HG03520 (cell line): ENCODE data around the gene NIPSNAP3A.
"Not testable (repeated sequence)": the region's sequence is repeated elsewhere in the genome, so short reads cannot be mapped to it uniquely, and the experiment has no call there.

Experiments
- ATAC-seq: cut with Tn5 transposase; IDR thresholded peaks from one replicate; pipeline ENCODE4 v1.9.1; 2021; ENCODE audit warnings: mild to moderate bottlenecking, moderate library complexity; ENCODE audit not compliant: unreplicated experiment

The NIPSNAP3A gene

DNA sequence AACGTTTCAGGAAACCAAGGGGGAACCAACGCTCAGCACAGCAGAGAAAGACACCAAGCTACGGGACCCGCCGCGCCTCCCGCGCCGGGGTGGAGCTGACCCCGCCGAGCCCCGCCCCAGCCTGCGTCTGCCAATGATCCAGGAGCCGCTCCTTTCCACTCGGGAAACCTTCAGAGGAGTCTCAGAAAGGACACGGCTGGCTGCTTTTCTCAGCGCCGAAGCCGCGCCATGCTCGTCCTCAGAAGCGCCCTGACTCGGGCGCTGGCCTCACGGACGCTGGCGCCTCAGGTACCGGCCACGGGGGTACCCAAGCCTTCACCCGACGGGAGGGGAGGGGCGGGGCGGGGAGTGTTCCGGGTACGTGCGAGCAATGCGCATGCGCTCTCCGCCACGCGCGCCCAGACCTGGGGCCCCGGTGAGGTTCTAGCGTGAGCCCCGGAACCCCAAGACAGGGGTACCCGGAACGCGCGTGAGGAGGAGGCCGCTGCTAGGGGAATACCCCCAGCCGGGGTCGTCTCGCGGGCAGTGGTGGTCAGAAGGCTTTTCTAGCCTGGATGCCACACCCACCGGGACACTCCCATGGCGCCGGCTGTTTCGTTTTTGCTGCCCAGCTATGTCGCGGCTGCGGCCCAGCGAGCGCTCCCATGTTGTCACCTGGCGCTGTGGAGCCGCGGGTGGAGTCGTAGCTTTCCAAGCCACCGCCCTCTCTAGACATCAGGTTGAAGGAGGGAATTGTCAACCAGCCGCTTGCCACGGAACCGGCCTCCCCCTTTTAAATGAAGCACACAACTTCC, at the start of gene NIPSNAP3A:
TSS of gene NIPSNAP3A (plus strand) at position 119 of the 794 bp plus-strand sequence. CDS start at position 229, 110 bp downstream.
- peak; percentile 82 for ATAC-seq

- no peak for ATAC-seq
These were observed 47.2 kb upstream of the NIPSNAP3A start for GRCh38 chr9:104700306-104700705.

GRCh38 chr9:104708737-104709136, 38.7 kb upstream of the NIPSNAP3A start:
- not testable (repeated sequence) for ATAC-seq

DNA sequence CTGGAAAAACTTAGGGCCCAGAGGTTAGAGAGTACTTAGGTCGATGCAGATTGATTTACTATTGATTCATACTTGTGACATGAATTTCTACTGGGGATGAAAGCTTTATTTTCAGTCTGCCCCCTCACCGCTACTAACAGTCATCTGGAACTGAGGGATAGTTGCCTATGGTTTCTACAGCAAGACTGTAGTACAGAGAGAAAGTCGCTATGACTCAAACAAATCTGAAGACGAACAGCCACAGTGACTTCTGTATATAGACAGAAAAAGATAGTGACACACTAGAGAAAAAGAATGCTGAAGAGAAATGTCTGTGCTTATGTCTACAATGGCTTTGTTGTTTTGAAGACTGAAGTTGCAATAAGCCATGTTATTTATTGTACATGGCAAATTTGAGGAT, 35.9 kb upstream of the NIPSNAP3A start:
- no peak for ATAC-seq

DNA sequence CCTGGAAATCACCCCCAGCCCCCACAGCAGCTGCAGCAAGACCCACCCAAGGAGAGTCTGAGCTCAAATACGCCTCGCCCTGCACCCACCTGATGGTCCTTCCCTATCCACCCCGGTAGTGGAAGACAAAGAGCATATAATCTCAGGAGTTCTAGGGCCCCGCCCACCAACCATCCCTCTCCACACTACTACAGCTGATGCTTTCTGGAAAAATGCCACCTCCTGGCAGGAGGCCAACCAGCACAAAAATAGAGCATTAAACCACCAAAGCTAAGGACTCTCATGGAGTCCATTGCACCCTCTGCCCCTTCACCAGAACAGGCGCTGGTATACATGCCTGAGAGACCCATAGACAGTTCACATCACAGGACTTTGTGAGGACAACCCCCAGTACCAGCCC, 22.5 kb upstream of the NIPSNAP3A start:
- no peak for ATAC-seq

GRCh38 chr9:104738452-104738851, 9.0 kb upstream of the NIPSNAP3A start:
- no peak for ATAC-seq

- ATAC-seq = no peak
These were observed 6.9 kb upstream of the NIPSNAP3A start for GRCh38 chr9:104740621-104741020.

GRCh38 chr9:104743376-104743985, 4.0 kb upstream of the NIPSNAP3A start:
- peak; percentile 43 for ATAC-seq

- no peak for ATAC-seq
These were observed 1.6 kb upstream of the NIPSNAP3A start for GRCh38 chr9:104745852-104746251.

DNA sequence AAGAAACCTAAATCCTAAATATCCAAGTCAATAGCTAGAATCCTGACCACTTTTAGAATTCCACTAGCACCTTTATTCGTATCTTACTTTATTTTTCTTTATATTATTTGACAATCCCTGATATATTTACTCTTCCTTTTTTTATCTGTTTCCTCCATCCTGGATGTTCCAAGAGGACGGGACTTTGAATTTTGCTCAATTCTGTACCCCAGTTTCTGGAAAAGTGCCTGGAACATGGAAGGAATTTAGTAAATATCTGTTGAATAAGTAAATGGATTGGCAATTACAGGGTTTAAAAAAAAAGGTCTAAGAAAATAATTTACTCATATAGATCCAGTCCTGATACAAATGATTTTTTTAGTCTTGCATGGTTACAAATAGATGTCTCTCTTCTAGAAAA, 1.2 kb upstream of the NIPSNAP3A start:
- no peak for ATAC-seq

GRCh38 chr9:104746798-104747197, 685 bp upstream of the NIPSNAP3A start:
- ATAC-seq = no peak

GRCh38 chr9:104747245-104747564, 278 bp upstream of the NIPSNAP3A start:
- no peak for ATAC-seq

GRCh38 chr9:104748359-104749031, 1.0 kb downstream of the NIPSNAP3A start:
- ATAC-seq = peak; percentile 1

- ATAC-seq = no peak
These were observed 2.8 kb downstream of the NIPSNAP3A start for GRCh38 chr9:104750185-104750767.

DNA sequence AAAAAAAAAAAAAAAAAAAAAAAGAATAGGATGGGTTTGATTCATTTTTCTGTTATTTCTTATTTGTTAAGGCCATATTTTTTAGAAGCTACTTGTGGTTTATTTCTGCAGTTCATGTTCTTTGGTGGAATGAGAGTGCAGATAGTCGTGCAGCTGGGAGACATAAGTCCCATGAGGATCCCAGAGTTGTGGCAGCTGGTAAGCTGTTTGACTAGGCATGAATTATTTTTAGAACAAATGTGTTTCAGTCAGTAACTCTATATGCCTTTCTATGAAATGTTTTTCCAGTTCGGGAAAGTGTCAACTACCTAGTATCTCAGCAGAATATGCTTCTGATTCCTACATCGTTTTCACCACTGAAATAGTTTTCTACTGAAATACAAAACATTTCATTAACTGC, 11.5 kb downstream of the NIPSNAP3A start:
- ATAC-seq = no peak

DNA sequence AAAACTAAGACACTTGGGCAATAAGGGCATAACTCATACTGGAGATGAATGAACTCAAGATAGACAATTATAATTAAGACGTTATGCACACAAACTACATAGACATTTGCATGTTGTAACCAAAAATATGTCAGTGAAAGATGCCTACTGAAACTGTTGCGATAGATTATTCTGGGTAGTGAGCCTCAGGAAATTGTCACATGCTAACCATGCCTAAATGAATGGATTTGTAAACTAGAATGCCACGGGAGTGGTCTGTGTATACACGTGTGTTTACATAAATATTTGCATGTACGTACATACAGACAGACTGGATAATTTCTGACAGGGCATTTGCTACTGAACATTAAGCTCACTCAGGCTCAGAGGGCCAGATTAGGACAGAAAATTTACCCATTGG, 17.7 kb downstream of the NIPSNAP3A start:
- ATAC-seq = peak; percentile 41

GRCh38 chr9:104766025-104766424, 18.5 kb downstream of the NIPSNAP3A start:
- ATAC-seq = no peak

DNA sequence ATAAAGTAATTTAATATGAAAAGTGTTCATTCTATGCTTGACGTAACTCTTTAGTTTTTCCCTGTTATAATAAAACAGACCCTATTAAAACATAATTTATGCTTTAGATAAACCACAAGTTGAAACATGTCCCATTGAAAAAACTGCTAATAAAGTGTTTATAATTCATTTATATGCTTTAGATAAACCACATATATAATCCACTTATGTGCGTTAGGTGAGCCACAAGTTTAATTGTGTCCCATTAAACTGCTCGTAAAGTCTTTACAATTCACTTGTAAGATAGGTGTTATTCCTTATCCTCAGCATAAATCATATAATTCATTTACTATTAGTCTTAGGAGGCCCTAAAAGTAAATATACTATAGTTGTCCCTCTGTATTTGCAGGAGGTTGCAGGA, 20.0 kb downstream of the NIPSNAP3A start:
- ATAC-seq = no peak

- ATAC-seq = not testable (repeated sequence)
These were observed 21.5 kb downstream of the NIPSNAP3A start for GRCh38 chr9:104769029-104769428.

DNA sequence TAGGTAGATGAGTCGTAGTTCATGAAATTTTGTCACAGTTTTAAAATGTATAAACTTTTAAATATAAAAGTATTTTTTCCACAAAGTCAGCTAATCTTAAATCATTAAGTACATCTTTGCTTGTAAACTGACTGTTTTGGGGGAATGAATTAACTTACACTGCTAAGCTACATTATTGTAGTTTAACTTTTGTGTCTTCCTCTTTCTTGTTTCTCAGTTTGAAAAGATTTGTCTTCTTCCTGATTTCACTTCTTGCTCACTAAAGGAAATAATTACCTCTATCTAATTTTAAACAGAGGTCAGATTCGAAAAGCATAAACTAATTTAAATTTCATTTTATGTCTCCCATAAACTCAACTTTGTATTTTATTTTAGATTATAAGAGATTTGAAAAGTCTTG, 22.2 kb downstream of the NIPSNAP3A start:
- ATAC-seq = no peak

DNA sequence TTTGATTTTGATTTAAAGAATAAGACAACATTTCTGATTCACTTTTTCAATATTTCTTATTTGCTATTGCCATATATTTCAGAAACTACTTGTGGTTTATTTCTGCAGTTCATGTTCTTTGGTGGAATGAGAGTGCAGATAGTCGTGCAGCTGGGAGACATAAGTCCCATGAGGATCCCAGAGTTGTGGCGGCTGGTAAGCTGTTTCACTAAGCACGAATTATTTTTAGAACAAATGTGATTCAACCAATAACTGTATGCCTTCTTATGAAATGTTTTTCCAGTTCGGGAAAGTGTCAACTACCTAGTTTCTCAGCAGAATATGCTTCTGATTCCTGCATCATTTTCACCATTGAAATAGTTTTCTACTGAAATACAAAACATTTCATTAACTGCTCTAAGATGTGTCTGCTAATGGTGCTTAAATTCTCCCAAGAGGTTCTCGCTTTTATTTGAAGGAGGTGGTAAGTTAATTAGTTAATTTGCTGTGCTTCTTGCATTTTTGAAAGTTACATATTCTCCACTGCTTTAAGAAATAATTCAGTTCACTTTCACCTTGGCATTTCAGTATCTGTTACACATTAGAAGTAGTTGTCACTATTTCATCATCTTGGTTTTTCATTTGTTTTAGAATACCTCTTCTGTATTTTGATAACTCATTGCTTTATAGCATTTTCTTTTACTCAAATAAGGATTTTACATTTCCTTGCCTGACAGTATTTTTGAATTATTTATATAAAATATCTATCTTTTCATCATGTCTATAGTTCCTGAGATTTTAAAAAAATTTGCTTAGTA, 25.4 kb downstream of the NIPSNAP3A start:
- ATAC-seq = no peak
